Measurements from ENCODE around the gene NBR1.

NBR1 gene

GRCh38 chr17:43170140-43170765, 761 bp upstream of the NBR1 start:
- DNase-seq (ENCODE audit: low read depth in 1 of 2, low spot score in 1 of 2): peak; percentile 97 to 99
- Histone ChIP-seq H3K4me3 (replicated peaks; ENCODE audit: insufficient read depth, low read length) (peak overlapping the region; percentile 98), H3K27me3 (ENCODE audit: insufficient read depth, poor library complexity, severe bottlenecking) (no peaks in the 10 kb centered on the region), H3K27ac (replicated peaks) (peak overlapping the region; percentile 97)
- TF ChIP-seq GABPA (IDR thresholded peaks at IDR 0.05; ENCODE audit: low read depth) (peak; percentile 68), POLR2AphosphoS5 (IDR thresholded peaks at IDR 0.05; ENCODE audit: low read depth) (no peak; the same call in 1 of the 2 replicates)

GRCh38 chr17:43171586-43172487, 823 bp downstream of the NBR1 start:
- TF ChIP-seq POLR2AphosphoS5 (IDR thresholded peaks at IDR 0.05; ENCODE audit: low read depth): peak; percentile 41; the same call in 1 of the 2 replicates
- TF ChIP-seq CTCF (IDR thresholded peaks at IDR 0.05; ENCODE audit: insufficient read depth, low read length): no peak
- TF ChIP-seq GABPA (IDR thresholded peaks at IDR 0.05; ENCODE audit: low read depth): no peak
- no peak for TF ChIP-seq REST (IDR thresholded peaks at IDR 0.05; ENCODE audit: insufficient replicate concordance, low read depth)
- peak; percentile 97 for TF ChIP-seq SPI1 (IDR thresholded peaks at IDR 0.05; ENCODE audit: borderline replicate concordance, low read depth)
- DNase-seq (ENCODE audit: low read depth in 1 of 2, low spot score in 1 of 2): peak; percentile 76 to 78
- no peaks in the 10 kb centered on the region for H3K27me3 ChIP-seq (ENCODE audit: insufficient read depth, poor library complexity, severe bottlenecking)
- peak overlapping the region; percentile 97 for H3K27ac ChIP-seq (replicated peaks)
- peak overlapping the region; percentile 98 for H3K4me3 ChIP-seq (replicated peaks; ENCODE audit: insufficient read depth, low read length)

GRCh38 chr17:43175213-43176118, 4.5 kb downstream of the NBR1 start:
- TF ChIP-seq POLR2AphosphoS5 (IDR thresholded peaks at IDR 0.05; ENCODE audit: low read depth): no peak
- TF ChIP-seq REST (IDR thresholded peaks at IDR 0.05; ENCODE audit: insufficient replicate concordance, low read depth): no peak
- no peak for TF ChIP-seq CTCF (IDR thresholded peaks at IDR 0.05; ENCODE audit: insufficient read depth, low read length)
- no peak for TF ChIP-seq GABPA (IDR thresholded peaks at IDR 0.05; ENCODE audit: low read depth)
- no peak for TF ChIP-seq SPI1 (IDR thresholded peaks at IDR 0.05; ENCODE audit: borderline replicate concordance, low read depth)
- no peak for DNase-seq (ENCODE audit: low read depth in 1 of 2, low spot score in 1 of 2)
- Histone ChIP-seq H3K27me3 (ENCODE audit: insufficient read depth, poor library complexity, severe bottlenecking) (no peaks in the 10 kb centered on the region), H3K27ac (replicated peaks) (no peak overlapping the region), H3K4me3 (replicated peaks; ENCODE audit: insufficient read depth, low read length) (no peak overlapping the region)

Measured in HL-60 (cell line).